Osteoblast (primary cell): ENCODE results near the gene A1BG. TPM values are rescaled to one million over a fixed set of nuclear protein-coding genes. Genes with fewer than 3 reads are reported as not detected.

Experiments used
- DNase-seq: peaks from one replicate; pipeline ENCODE4 v3.0.0; 2011; ENCODE audit warnings: low spot score, mixed read lengths; ENCODE audit not compliant: insufficient read length; ENCODE audit errors: missing footprints
- H2AFZ ChIP-seq: 2 replicates; pipeline ENCODE4 v1.6.0; 2011; ENCODE audit warnings: mild to moderate bottlenecking, low read length
- H3K27ac ChIP-seq: 2 replicates; pipeline ENCODE4 v1.5.1; 2011; ENCODE audit warnings: mild to moderate bottlenecking, low read depth, low read length, moderate library complexity
- H3K27me3 ChIP-seq: 2 replicates; pipeline ENCODE4 v1.6.0; 2012; ENCODE audit warnings: mild to moderate bottlenecking, control low read depth, inconsistent platforms, low read length, moderate library complexity; ENCODE audit not compliant: insufficient read depth
- H3K36me3 ChIP-seq: 2 replicates; pipeline ENCODE4 v1.5.1; 2011; ENCODE audit warnings: mild to moderate bottlenecking, low read length, control low read depth, moderate library complexity; ENCODE audit not compliant: insufficient read depth
- H3K4me1 ChIP-seq: 2 replicates; pipeline ENCODE4 v1.5.1; 2011; ENCODE audit warnings: mild to moderate bottlenecking, low read length, control low read depth, moderate library complexity; ENCODE audit not compliant: insufficient read depth
- H3K4me2 ChIP-seq: 2 replicates; pipeline ENCODE4 v1.6.0; 2011; ENCODE audit warnings: mild to moderate bottlenecking, low read length; ENCODE audit not compliant: insufficient read depth
- H3K4me3 ChIP-seq: fragments of 200-600 bp; sonication (generic); 3 replicates; pipeline ENCODE4 v1.5.1; 2012; ENCODE audit warnings: mild to moderate bottlenecking, low read length, inconsistent platforms; ENCODE audit not compliant: insufficient read depth
- H3K79me2 ChIP-seq: 2 replicates; pipeline ENCODE4 v1.6.0; 2012; ENCODE audit warnings: mild to moderate bottlenecking, low read length, control low read depth, inconsistent platforms; ENCODE audit not compliant: insufficient read depth
- H3K9me3 ChIP-seq: 2 replicates; pipeline ENCODE4 v1.5.1; 2011; ENCODE audit warnings: low read depth, low read length, control low read depth
- H4K20me1 ChIP-seq: 2 replicates; pipeline ENCODE4 v1.6.0; 2012; ENCODE audit warnings: mild to moderate bottlenecking, low read length, control low read depth; ENCODE audit not compliant: insufficient read depth
- total RNA-seq: library from RNA; depleted of rRNA; stranded (reverse); fragments of >200 nt; gene quantifications from 2 replicates; pipeline ENCODE4 v1.2.3, GENCODE V29; 2012
- TF ChIP-seq, protein P1 (sequence below): IDR thresholded peaks from 2 replicates; pipeline ENCODE4 v1.5.1; 2011; ENCODE audit warnings: mild to moderate bottlenecking, low read depth, low read length, moderate library complexity; ENCODE audit errors: extremely low read depth

A1BG gene
- total RNA-seq, 1 donor: 1.1 TPM

DNA sequence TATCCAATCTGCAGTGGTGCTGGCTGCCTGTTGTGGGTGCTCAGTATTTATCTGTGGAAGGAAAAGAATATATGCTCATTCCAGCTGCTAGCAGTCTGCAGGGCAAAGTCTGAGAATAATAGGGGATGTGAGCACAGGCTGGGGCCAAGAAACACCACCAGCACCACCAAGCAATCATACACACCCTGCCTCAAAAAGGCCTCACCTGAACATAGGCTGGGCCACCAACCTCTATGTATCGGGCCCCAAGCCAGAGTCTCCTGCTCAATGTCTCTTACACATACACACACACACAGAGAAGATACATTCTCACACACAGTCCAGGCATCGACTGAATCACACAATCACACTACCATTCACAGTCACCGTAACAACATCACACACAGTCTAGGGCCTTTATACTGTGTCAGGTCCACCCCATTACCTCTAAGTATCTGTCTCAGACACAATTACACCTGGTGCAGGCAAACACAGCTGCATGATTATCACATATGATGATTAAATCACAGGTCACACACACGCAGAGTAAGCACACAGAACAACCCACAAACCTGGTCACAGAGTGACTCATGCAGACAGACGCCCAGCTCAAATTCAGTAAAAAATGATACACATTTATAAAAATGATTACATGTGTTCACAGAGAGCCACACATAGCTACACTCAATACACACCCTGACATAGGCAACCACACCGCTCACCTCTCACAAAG lies 27.8 kb downstream of the A1BG start:
- peak overlapping the region; percentile 82 for H3K4me2 ChIP-seq
- no peaks in the 10 kb centered on the region for H3K27me3 ChIP-seq
- H2AFZ ChIP-seq: no peak overlapping the region
- H4K20me1 ChIP-seq: peaks cover 7% of the 10 kb centered on the region
- peaks cover 20% of the 10 kb centered on the region for H3K4me1 ChIP-seq
- DNase-seq: no peak
- no peaks in the 10 kb centered on the region for H3K36me3 ChIP-seq
- TF ChIP-seq, protein P1, sequence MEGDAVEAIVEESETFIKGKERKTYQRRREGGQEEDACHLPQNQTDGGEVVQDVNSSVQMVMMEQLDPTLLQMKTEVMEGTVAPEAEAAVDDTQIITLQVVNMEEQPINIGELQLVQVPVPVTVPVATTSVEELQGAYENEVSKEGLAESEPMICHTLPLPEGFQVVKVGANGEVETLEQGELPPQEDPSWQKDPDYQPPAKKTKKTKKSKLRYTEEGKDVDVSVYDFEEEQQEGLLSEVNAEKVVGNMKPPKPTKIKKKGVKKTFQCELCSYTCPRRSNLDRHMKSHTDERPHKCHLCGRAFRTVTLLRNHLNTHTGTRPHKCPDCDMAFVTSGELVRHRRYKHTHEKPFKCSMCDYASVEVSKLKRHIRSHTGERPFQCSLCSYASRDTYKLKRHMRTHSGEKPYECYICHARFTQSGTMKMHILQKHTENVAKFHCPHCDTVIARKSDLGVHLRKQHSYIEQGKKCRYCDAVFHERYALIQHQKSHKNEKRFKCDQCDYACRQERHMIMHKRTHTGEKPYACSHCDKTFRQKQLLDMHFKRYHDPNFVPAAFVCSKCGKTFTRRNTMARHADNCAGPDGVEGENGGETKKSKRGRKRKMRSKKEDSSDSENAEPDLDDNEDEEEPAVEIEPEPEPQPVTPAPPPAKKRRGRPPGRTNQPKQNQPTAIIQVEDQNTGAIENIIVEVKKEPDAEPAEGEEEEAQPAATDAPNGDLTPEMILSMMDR: no peak
- peak overlapping the region; percentile 91 for H3K4me3 ChIP-seq
- no peaks in the 10 kb centered on the region for H3K9me3 ChIP-seq
- H3K79me2 ChIP-seq: peaks cover 47% of the 10 kb centered on the region
- peak overlapping the region; percentile 48 for H3K27ac ChIP-seq

DNA sequence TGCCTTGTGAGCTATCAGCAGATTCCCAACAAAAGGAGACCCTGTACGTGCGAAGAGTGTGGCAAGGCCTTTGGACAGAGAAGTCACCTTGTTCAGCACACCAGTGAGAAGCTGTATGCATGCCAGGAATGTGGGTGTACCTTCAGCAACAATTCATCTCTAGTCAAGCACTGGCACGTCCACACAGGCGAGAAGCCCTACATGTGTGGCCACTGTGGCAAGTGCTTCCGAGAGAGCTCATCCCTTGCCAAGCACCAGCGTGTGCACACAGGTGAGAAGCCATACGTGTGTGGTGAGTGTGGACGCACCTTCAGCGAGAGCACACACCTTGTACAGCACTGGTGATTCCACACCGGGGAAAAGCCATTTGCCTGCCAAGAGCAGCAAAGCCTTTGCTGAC lies 34.1 kb downstream of the A1BG start:
- H3K27me3 ChIP-seq: no peaks in the 10 kb centered on the region
- no peak overlapping the region for H3K4me2 ChIP-seq
- no peak overlapping the region for H2AFZ ChIP-seq
- H3K36me3 ChIP-seq: peaks cover 10% of the 10 kb centered on the region
- no peaks in the 10 kb centered on the region for H3K4me1 ChIP-seq
- H3K79me2 ChIP-seq: peaks cover 4% of the 10 kb centered on the region
- no peaks in the 10 kb centered on the region for H3K9me3 ChIP-seq
- no peak overlapping the region for H3K4me3 ChIP-seq
- no peak overlapping the region for H3K27ac ChIP-seq
- peaks cover 43% of the 10 kb centered on the region for H4K20me1 ChIP-seq
- TF ChIP-seq, protein P1: no peak
- DNase-seq: no peak

DNA sequence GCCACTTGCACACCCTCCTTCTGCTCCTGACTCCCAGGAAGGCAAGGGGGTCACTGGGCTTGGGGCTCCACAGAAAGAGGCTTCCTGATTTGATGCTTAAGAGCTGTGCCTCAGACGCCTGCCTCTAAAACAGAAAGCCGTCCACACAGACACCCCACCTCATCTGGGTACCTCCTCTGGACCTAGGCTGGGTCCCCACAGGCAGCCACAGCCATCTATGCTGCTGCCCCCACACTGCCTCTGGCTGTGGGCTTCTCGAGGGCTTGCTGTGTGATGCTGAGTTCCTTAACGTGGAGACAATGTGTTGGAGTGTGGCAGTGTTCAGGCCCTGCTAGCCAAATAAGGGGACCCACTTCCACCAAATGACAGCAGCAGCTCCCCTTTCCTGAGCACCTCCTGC lies 35.0 kb downstream of the A1BG start:
- TF ChIP-seq, protein P1: no peak
- Histone ChIP-seq H4K20me1 (peaks cover 43% of the 10 kb centered on the region), H3K27ac (no peak overlapping the region), H3K4me3 (no peak overlapping the region), H3K4me1 (no peaks in the 10 kb centered on the region), H3K4me2 (no peak overlapping the region), H3K27me3 (no peaks in the 10 kb centered on the region), H3K36me3 (peaks cover 14% of the 10 kb centered on the region), H2AFZ (no peak overlapping the region), H3K79me2 (no peaks in the 10 kb centered on the region), H3K9me3 (no peaks in the 10 kb centered on the region)
- DNase-seq: no peak

DNA sequence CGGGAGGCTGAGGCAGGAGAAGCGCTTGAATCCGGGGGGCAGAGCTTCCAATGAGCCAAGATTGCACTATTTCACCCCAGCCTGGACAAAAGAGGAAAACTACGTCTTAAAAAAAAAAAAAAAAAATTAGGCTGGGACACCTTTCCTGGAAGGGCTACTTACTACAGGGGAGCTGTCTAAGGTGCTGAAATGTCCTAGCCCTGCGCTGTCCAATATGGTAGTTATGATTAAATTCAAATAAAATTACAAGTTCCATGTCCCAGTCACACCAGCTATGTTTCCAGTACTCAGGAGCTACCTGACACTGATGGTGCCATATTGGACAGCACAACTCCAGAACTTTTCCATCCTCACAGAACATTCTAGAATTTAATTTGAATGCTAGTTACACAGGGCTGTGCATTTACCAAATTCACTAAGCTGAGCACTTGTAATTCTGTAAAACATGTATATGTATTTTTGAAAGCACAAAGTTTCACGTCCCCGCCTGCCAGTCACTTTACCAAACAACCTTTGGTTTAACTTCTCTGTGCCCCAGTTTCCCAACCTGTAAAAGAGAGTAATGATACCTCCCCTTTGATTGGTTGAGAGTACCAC lies 35.7 kb downstream of the A1BG start:
- no peak for DNase-seq
- Histone ChIP-seq H3K9me3 (no peaks in the 10 kb centered on the region), H2AFZ (no peak overlapping the region), H3K36me3 (peaks cover 19% of the 10 kb centered on the region), H3K27ac (no peak overlapping the region), H3K79me2 (no peaks in the 10 kb centered on the region), H3K4me3 (no peak overlapping the region), H3K4me1 (no peaks in the 10 kb centered on the region), H4K20me1 (peaks cover 44% of the 10 kb centered on the region), H3K27me3 (no peaks in the 10 kb centered on the region), H3K4me2 (no peak overlapping the region)
- TF ChIP-seq, protein P1: no peak
